G401 (cell line): ENCODE results near the gene CRYBA1. TPM values are rescaled to one million over a fixed set of nuclear protein-coding genes. Genes with fewer than 3 reads are reported as not detected.
"Not testable (repeated sequence)": the region's sequence is repeated elsewhere in the genome, so short reads cannot be mapped to it uniquely, and the experiment has no call there.

Source experiments
- DNase-seq: peaks from one replicate; pipeline ENCODE4 v3.0.0-alpha.2; 2015; ENCODE audit warnings: low spot score
- in situ Hi-C: cut with HindIII; loops from 2 replicates; pipeline ENCODE4 v1.10.0; 2016; ENCODE audit warnings: low sequenced_read_pairs, mixed read lengths
- total RNA-seq: library from RNA; depleted of rRNA; stranded (reverse); fragments of >200 nt; shearing (Covaris generic); gene quantifications from 2 replicates; pipeline ENCODE4 v1.2.3, GENCODE V29; 2014; rRNA removed

The CRYBA1 gene
- 0.43 TPM in 1 of 2 replicates, not detected in the other for total RNA-seq

- no peak for DNase-seq
- in situ Hi-C loops: no loop called here
These were observed at the start of gene CRYBA1 for GRCh38 chr17:29246628-29247027. TSS of gene CRYBA1 (plus strand) at chr17:29246859. CDS start at chr17:29246864, 5 bp downstream.

- in situ Hi-C loops: no loop called here
- peak; percentile 86 for DNase-seq
These were observed 49.0 kb upstream of the CRYBA1 start for GRCh38 chr17:29197516-29198272.

- in situ Hi-C loops, DNase-seq: not testable (repeated sequence)
These were observed 42.4 kb upstream of the CRYBA1 start for GRCh38 chr17:29204068-29204804.

- in situ Hi-C loops: no loop called here
- DNase-seq: no peak
These were observed 41.6 kb upstream of the CRYBA1 start for GRCh38 chr17:29205047-29205446.

- DNase-seq: no peak
- in situ Hi-C loops: no loop called here
These were observed 38.7 kb upstream of the CRYBA1 start for GRCh38 chr17:29207975-29208374.

GRCh38 chr17:29209073-29209472 is 37.6 kb upstream of the CRYBA1 start:
- in situ Hi-C loops: no loop called here
- no peak for DNase-seq

GRCh38 chr17:29210879-29211278 is 35.8 kb upstream of the CRYBA1 start:
- in situ Hi-C loops: no loop called here
- no peak for DNase-seq

- no peak for DNase-seq
- in situ Hi-C loops: no loop called here
These were observed 34.5 kb upstream of the CRYBA1 start for GRCh38 chr17:29212094-29212631.

- in situ Hi-C loops: no loop called here
- peak; percentile 13 for DNase-seq
These were observed 34.0 kb upstream of the CRYBA1 start for GRCh38 chr17:29212681-29213121.

- in situ Hi-C loops: no loop called here
- no peak for DNase-seq
These were observed 32.2 kb upstream of the CRYBA1 start for GRCh38 chr17:29214215-29215146.

GRCh38 chr17:29215174-29215573 is 31.5 kb upstream of the CRYBA1 start:
- DNase-seq: no peak

GRCh38 chr17:29215717-29216116 is 30.9 kb upstream of the CRYBA1 start:
- peak; percentile 25 for DNase-seq
- in situ Hi-C loops: no loop called here

More at GRCh38 chr17:29215174-29215573, 31.5 kb upstream of the CRYBA1 start:
- in situ Hi-C loops: no loop called here

- no peak for DNase-seq
- in situ Hi-C loops: no loop called here
These were observed 30.5 kb upstream of the CRYBA1 start for GRCh38 chr17:29216181-29216580.

GRCh38 chr17:29216856-29217255 is 29.8 kb upstream of the CRYBA1 start:
- DNase-seq: no peak
- in situ Hi-C loops: no loop called here

GRCh38 chr17:29219378-29220047 is 27.1 kb upstream of the CRYBA1 start:
- in situ Hi-C loops: no loop called here
- DNase-seq: peak; percentile 89

- in situ Hi-C loops, DNase-seq: not testable (repeated sequence)
These were observed 25.3 kb upstream of the CRYBA1 start for GRCh38 chr17:29221338-29221737.

- in situ Hi-C loops: no loop called here
These were observed 21.3 kb upstream of the CRYBA1 start for GRCh38 chr17:29225396-29225795.

GRCh38 chr17:29233301-29233700 is 13.4 kb upstream of the CRYBA1 start:
- in situ Hi-C loops: no loop called here
- no peak for DNase-seq

More at GRCh38 chr17:29225396-29225795, 21.3 kb upstream of the CRYBA1 start:
- DNase-seq: no peak
